ENCODE data around the gene PGM3. TPM values are rescaled to one million over a fixed set of nuclear protein-coding genes. Genes with fewer than 3 reads are reported as not detected.

Gene PGM3
- total RNA-seq, 1 donor from 2014 or later, result 74.8 TPM

- peak; percentile 10 for DNase-seq (ENCODE audit: low read depth, low spot score)
Measured at GRCh38 chr6:83119742-83120300, 73.2 kb downstream of the PGM3 start.

- DNase-seq (ENCODE audit: low read depth, low spot score), result no peak
Measured at GRCh38 chr6:83117802-83118201, 75.3 kb downstream of the PGM3 start.

Other genes with a start within 250 kb of the PGM3 start
- 5.1 and 6.3 TPM in 2 replicates for gene UBE3D, start 127.4 kb downstream of the PGM3 start, total RNA-seq
- 22.2 and 31.5 TPM in 2 replicates for gene DOP1A, start 125.6 kb downstream of the PGM3 start, total RNA-seq
- 3.1 and 4.6 TPM in 2 replicates for gene RWDD2A, start 92 bp upstream of the PGM3 start, total RNA-seq
- gene ME1, start 237.8 kb upstream of the PGM3 start, total RNA-seq, result 12.7 and 16.1 TPM in 2 replicates

All from pulmonary artery endothelial cell (primary cell).